Psoas muscle (tissue), 8 donors: Measurements from ENCODE around the gene SBSN. TPM values are rescaled to one million over a fixed set of nuclear protein-coding genes. Genes with fewer than 3 reads are reported as not detected.

ENCODE experiments used
- ATAC-seq, 4 donors: fragments of 200-7000 bp; cut with Tn5 transposase; one replicate each; pipeline ENCODE4 v1.9.1; 2020; ENCODE audit warnings: moderate library complexity in 3 of 4, mild to moderate bottlenecking in 2 of 4
- DNase-seq, 2 donors: peaks; one replicate each; pipeline ENCODE4 v3.0.0-alpha.2; 2020
- H3K27ac ChIP-seq: fragments of 200-600 bp; one replicate; pipeline ENCODE4 v1.8.0; 2022
- H3K27me3 ChIP-seq, 3 donors: fragments of 200-600 bp in 1 of 3; one replicate each; pipeline versions ENCODE4 v1.6.1 to v1.8.0; 2013 to 2022; ENCODE audit warnings: low read length in 2 of 3, mild to moderate bottlenecking in 2 of 3, moderate library complexity in 1 of 3; ENCODE audit not compliant: insufficient read depth in 3 of 3
- H3K36me3 ChIP-seq, 2 donors: fragments of 200-600 bp in 1 of 2; one replicate each; pipeline versions ENCODE4 v1.6.1 to v1.8.0; 2013 to 2022; ENCODE audit warnings: low read depth in 1 of 2, mild to moderate bottlenecking in 1 of 2, moderate library complexity in 1 of 2; ENCODE audit not compliant: insufficient read depth in 1 of 2
- H3K4me1 ChIP-seq: fragments of 200-600 bp; one replicate; pipeline ENCODE4 v1.8.0; 2022
- H3K4me3 ChIP-seq: fragments of 200-600 bp; one replicate; pipeline ENCODE4 v1.8.0; 2022; ENCODE audit warnings: mild to moderate bottlenecking
- H3K9me3 ChIP-seq: fragments of 200-600 bp; one replicate; pipeline ENCODE4 v1.8.0; 2022
- CTCF ChIP-seq: fragments of 200-600 bp; IDR thresholded peaks from one replicate; pipeline ENCODE4 v1.8.0; 2022; ENCODE audit warnings: antibody characterized with exemption
- WGBS, 3 donors: extraction: QIAGEN DNeasy Blood & Tissue Kit; methylation state at CpG; one replicate each; pipeline versions ENCODE4 v1.1.6 to v1.1.7; 2013; 5-methylcytosine and 5-hydroxymethylcytosine counted together
- intact Hi-C, 2 donors: fragments of 100-400 bp; cut with DNase I; formaldehyde crosslinking; loops; one replicate each; pipeline versions ENCODE4 v1.11.0 to v1.14.2; 2022
- polyA plus RNA-seq, 3 donors: library from polyadenylated mRNA; stranded (reverse); fragments of 200-250 nt; gene quantifications; one replicate each; pipeline ENCODE4 v1.2.3, GENCODE V29; 2013
- total RNA-seq, 4 donors: library from RNA; stranded (reverse); fragmentation: NEBNext Ultra II Directional in 2 of 4; extraction: Animal tissue kit (Norgen Biotek cat#: 25700) in 2 of 4; gene quantifications; one replicate each; pipeline versions ENCODE4 v1.2.1 to v1.2.4, GENCODE V29; 2021 to 2023
- donor health status: healthy with polysubstance abuse.
- donor health status: DM: no; HTN: no; CAD: no; lungs with moderate emphysema.
- donor health status: Bipolar disorder and iron deficiency.
- donor health status: healthy.
- donor health status: DM: yes; HTN: yes; CAD: no.
- donor health status: DM: no; HTN: no; CAD: no.
- donor health status: DM: no; HTN: no; CAD: no.
- donor health status: DM: yes; HTN: yes; CAD: no.

Gene SBSN
- total and polyA plus RNA-seq, 7 donors = 0.09 TPM; not detected in 6

- no peaks in the 10 kb centered on the region for H3K36me3 ChIP-seq
- H3K9me3 ChIP-seq = no peaks in the 10 kb centered on the region
- peaks cover 4% of the 10 kb centered on the region for H3K4me1 ChIP-seq
- H3K4me3 ChIP-seq = no peak overlapping the region
- ATAC-seq (no peak), DNase-seq (no peak)
- WGBS, 3 donors = 68 to 76% (median 71%) methylated on average over 11 of the region's 11 CpGs
- H3K27me3 ChIP-seq = peaks cover 0 to 73% (median 24%) of the 10 kb centered on the region in 3 donors
- intact Hi-C loops = no loop called here
- TF ChIP-seq CTCF = no peak
- no peak overlapping the region for H3K27ac ChIP-seq
Observed at GRCh38 chr19:35507561-35507960, 20.6 kb downstream of the SBSN start.

- DNase-seq (no peak), ATAC-seq (no peak)
- Histone ChIP-seq H3K9me3 (no peaks in the 10 kb centered on the region), H3K27ac (no peak overlapping the region), H3K4me3 (no peak overlapping the region), H3K27me3 (peaks cover 0 to 57% (median 16%) of the 10 kb centered on the region in 3 donors), H3K36me3 (no peaks in the 10 kb centered on the region), H3K4me1 (peaks cover 4% of the 10 kb centered on the region)
- 67 to 81% (median 72%) methylated on average over 7 of the region's 7 CpGs for WGBS, 3 donors
- no peak for TF ChIP-seq CTCF
- intact Hi-C loops = no loop called here
Observed at GRCh38 chr19:35506011-35506410, 22.1 kb downstream of the SBSN start.

GRCh38 chr19:35502751-35503150 is 25.4 kb downstream of the SBSN start:
- H3K4me3 ChIP-seq = no peak overlapping the region
- no peaks in the 10 kb centered on the region for H3K4me1 ChIP-seq
- WGBS, 3 donors = 70 to 82% (median 75%) methylated on average over 4 of the region's 4 CpGs
- no peaks in the 10 kb centered on the region for H3K36me3 ChIP-seq
- intact Hi-C loops = no loop called here
- H3K9me3 ChIP-seq = no peaks in the 10 kb centered on the region
- DNase-seq (no peak), ATAC-seq (no peak)
- no peak for TF ChIP-seq CTCF
- H3K27ac ChIP-seq = no peak overlapping the region
- H3K27me3 ChIP-seq = peaks cover 0 to 29% (median 9%) of the 10 kb centered on the region in 3 donors

DNA sequence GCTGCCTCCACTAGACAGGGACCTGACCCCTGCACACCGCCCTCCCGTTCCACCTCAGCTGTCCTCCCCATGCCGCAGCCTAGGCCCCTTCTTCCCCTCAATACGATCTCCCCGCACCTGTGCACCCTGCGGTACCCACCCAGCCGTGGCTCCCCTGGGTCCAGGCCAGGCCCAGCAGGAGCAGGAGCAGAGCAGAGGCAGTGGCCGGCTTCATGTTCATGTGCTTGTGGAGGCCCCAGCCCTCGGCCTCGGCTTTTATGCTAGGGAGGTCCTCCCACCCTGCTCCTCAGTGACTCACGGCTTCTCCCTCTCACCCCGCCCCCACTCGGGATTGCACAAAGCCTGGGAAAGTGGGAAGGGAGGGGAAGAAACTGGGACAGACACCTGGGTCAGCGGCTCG is 26.4 kb downstream of the SBSN start:
- Histone ChIP-seq H3K9me3 (no peaks in the 10 kb centered on the region), H3K27me3 (peaks cover 0 to 18% (median 9%) of the 10 kb centered on the region in 3 donors), H3K4me1 (no peaks in the 10 kb centered on the region), H3K36me3 (no peaks in the 10 kb centered on the region), H3K4me3 (no peak overlapping the region), H3K27ac (no peak overlapping the region)
- intact Hi-C loops = no loop called here
- WGBS, 3 donors = 63 to 67% (median 65%) methylated on average over 15 of the region's 15 CpGs
- DNase-seq (no peak), ATAC-seq (peak in 1 of 4 donors; percentile 25)
- no peak for TF ChIP-seq CTCF

DNA sequence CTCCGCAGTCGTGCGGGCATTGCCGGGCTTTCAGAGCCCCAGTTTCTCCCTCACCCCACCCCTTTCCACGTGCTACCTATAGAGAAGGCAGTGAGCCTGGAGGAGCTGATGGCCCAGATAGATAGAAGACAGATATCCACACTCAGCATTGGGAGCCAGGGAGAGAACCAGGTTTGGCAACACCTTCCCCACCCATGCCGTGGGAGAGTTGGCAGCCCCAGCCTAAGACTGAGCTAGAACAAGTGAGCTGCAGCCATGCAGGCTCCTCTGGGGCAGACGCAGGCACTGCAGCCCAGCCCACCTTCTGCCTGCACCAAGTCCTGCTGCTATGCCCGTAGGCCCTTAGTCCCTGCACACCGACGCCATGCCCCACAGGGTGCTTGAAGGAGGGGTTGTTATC is 27.5 kb downstream of the SBSN start:
- 82 to 86% (median 85%) methylated on average over 10 of the region's 10 CpGs for WGBS, 3 donors
- Histone ChIP-seq H3K4me1 (no peaks in the 10 kb centered on the region), H3K27me3 (peaks cover 0 to 9% (median 7%) of the 10 kb centered on the region in 3 donors), H3K9me3 (no peaks in the 10 kb centered on the region), H3K36me3 (no peaks in the 10 kb centered on the region), H3K4me3 (no peak overlapping the region), H3K27ac (no peak overlapping the region)
- TF ChIP-seq CTCF = no peak
- ATAC-seq = no peak
- intact Hi-C loops = no loop called here
- DNase-seq = no peak
